GM12878 (cell line): ENCODE measurements around the gene KAT2B. TPM values are rescaled to one million over a fixed set of nuclear protein-coding genes. Genes with fewer than 3 reads are reported as not detected.

ENCODE experiments used
- ATAC-seq: fragments of 200-7000 bp; cut with Tn5 transposase; 3 replicates; pipeline ENCODE4 v1.9.1; 2020; ENCODE audit warnings: mild to moderate bottlenecking, moderate library complexity
- BruUV-seq: library from RNA; stranded (reverse); fragments of 400-500 nt; replicated peaks from 2 replicates; lab custom pipeline; 2021; lab: Mats Ljungman, UMichigan
- CTCF ChIA-PET: fragments of 300-600 bp; sonication (Branson Sonifier 250); formaldehyde crosslinking; extraction: SDS; loops from one replicate; lab custom pipeline; 2021; ENCODE audit warnings: inconsistent platforms; lab: Yijun Ruan, JAX
- POLR2A ChIA-PET: fragments of 350-600 bp; formaldehyde crosslinking; extraction: SDS; loops from one replicate; lab custom pipeline; 2021; ENCODE audit warnings: inconsistent platforms; lab: Charles Lee
- RAD21 ChIA-PET: fragments of 300-600 bp; sonication (Branson Sonifier 250); formaldehyde crosslinking; loops from one replicate; lab custom pipeline; 2023; ENCODE audit warnings: antibody characterized with exemption; ENCODE audit not compliant: unreplicated experiment; lab: Charles Lee
- SMC1A ChIA-PET: fragments of 300-600 bp; sonication (Branson Sonifier 250); formaldehyde crosslinking; loops from one replicate; lab custom pipeline; 2023; ENCODE audit not compliant: unreplicated experiment, uncharacterized antibody; lab: Charles Lee
- DNase-seq: peaks from one replicate; pipeline ENCODE4 v3.0.0-alpha.2; 2011; ENCODE audit warnings: low read depth, low spot score
- FAIRE-seq: peaks from 3 replicates; lab custom pipeline; 2011; peaks lifted over from hg19 to GRCh38; lab: Jason Lieb, UNC
- H2AFZ ChIP-seq: 2 replicates; pipeline ENCODE4 v1.6.0; 2011; ENCODE audit warnings: low read depth, low read length, control low read depth; ENCODE audit not compliant: control insufficient read depth
- H3K27ac ChIP-seq: 2 replicates; pipeline ENCODE4 v1.5.1; 2011; ENCODE audit warnings: control low read depth; ENCODE audit not compliant: control insufficient read depth, insufficient read depth
- H3K27me3 ChIP-seq, 2 experiments: replicated peaks in 1 of 2; 2 replicates each; pipeline versions ENCODE4 v1.6.0 to v1.6.1; 2011; ENCODE audit warnings: low read length in 1 of 2; ENCODE audit not compliant: control insufficient read depth in 2 of 2, insufficient read depth in 2 of 2
- H3K36me3 ChIP-seq, 2 experiments: 2 replicates each; pipeline ENCODE4 v1.5.1; 2011; ENCODE audit warnings: low read length in 1 of 2; ENCODE audit not compliant: control insufficient read depth in 2 of 2, insufficient read depth in 2 of 2
- H3K4me1 ChIP-seq: 2 replicates; pipeline ENCODE4 v1.6.1; 2011; ENCODE audit warnings: mild to moderate bottlenecking, low read length, moderate library complexity, mixed read lengths; ENCODE audit not compliant: control insufficient read depth, insufficient read depth
- H3K4me2 ChIP-seq: 2 replicates; pipeline ENCODE4 v1.6.0; 2011; ENCODE audit warnings: control low read depth; ENCODE audit not compliant: control insufficient read depth, insufficient read depth
- H3K4me3 ChIP-seq: fragments of 200-600 bp; sonication (generic); 2 replicates; pipeline ENCODE4 v1.5.1; 2016
- H3K79me2 ChIP-seq: 2 replicates; pipeline ENCODE4 v1.6.0; 2011; ENCODE audit warnings: low read length; ENCODE audit not compliant: control insufficient read depth, insufficient read depth
- H3K9ac ChIP-seq: 2 replicates; pipeline ENCODE4 v1.8.0; 2011; ENCODE audit warnings: low read length, control low read depth, mixed read lengths; ENCODE audit not compliant: control insufficient read depth, insufficient read depth
- H3K9me3 ChIP-seq: replicated peaks from 3 replicates; pipeline ENCODE4 v1.5.1; 2011; ENCODE audit warnings: mild to moderate bottlenecking, low read length; ENCODE audit not compliant: control insufficient read depth, insufficient read depth
- H4K20me1 ChIP-seq: 2 replicates; pipeline ENCODE4 v1.6.0; 2011; ENCODE audit not compliant: control insufficient read depth, insufficient read depth
- CBX5 ChIP-seq: sonication (generic); IDR thresholded peaks from 2 replicates; pipeline ENCODE4 v1.6.1; 2016; ENCODE audit warnings: low read depth, moderate library complexity, mild to moderate bottlenecking, inconsistent platforms
- CREB1 ChIP-seq: IDR thresholded peaks from 2 replicates; pipeline ENCODE4 v1.6.1; 2012; ENCODE audit warnings: low read depth, mild to moderate bottlenecking, inconsistent platforms
- IKZF2 ChIP-seq, 2 experiments: fragments of 450-650 bp; IDR thresholded peaks; 2 replicates each; pipeline ENCODE4 v1.6.1; 2017; ENCODE audit warnings: mild to moderate bottlenecking in 2 of 2, moderate library complexity in 2 of 2
- JUNB ChIP-seq: IDR thresholded peaks from 2 replicates; pipeline ENCODE4 v1.6.1; 2016; ENCODE audit warnings: antibody characterized with exemption, mild to moderate bottlenecking
- PKNOX1 ChIP-seq: fragments of 450-650 bp; IDR thresholded peaks from 2 replicates; pipeline ENCODE4 v1.6.1; 2016; ENCODE audit warnings: mild to moderate bottlenecking
- PML ChIP-seq: IDR thresholded peaks from 2 replicates; pipeline ENCODE4 v1.6.1; 2012; ENCODE audit warnings: low read length, inconsistent platforms
- STAT3 ChIP-seq: IDR thresholded peaks from 2 replicates; pipeline ENCODE4 v1.6.1; 2011; ENCODE audit warnings: low read depth, low read length, improper control_type of control experiment
- ZBTB4 ChIP-seq: fragments of 450-650 bp; formaldehyde crosslinking; IDR thresholded peaks from 2 replicates; pipeline ENCODE4 v1.4.0; 2022; ENCODE audit warnings: mild to moderate bottlenecking, moderate library complexity
- WGBS: methylation state at CpG from one replicate; pipeline ENCODE4 v1.1.6; 2016; ENCODE audit warnings: low lambda C conversion rate; ENCODE audit not compliant: insufficient replicate concordance, insufficient coverage; ENCODE audit errors: missing lambda C conversion rate; 5-methylcytosine and 5-hydroxymethylcytosine counted together
- in situ Hi-C: fragments of 300-500 bp; cut with MboI; formaldehyde crosslinking; loops from 9 replicates; pipeline ENCODE4 v1.14.3; 2018; ENCODE audit warnings: mixed read lengths
- intact Hi-C: fragments of 100-400 bp; cut with micrococcal nuclease; formaldehyde crosslinking; loops from one replicate; pipeline ENCODE4 v1.14.2; 2022; ENCODE audit not compliant: unreplicated experiment
- polyA plus RNA-seq, 11 experiments: library from polyadenylated mRNA; depleted of rRNA in 4 of 11; unstranded in 6 of 11; stranded (reverse) in 5 of 11; fragments of >200 nt; fragmentation: Nextera tagmentation in 4 of 11; fragmentation: Illumina TruSeq in 1 of 11; extraction: Ambion mirVana in 4 of 11; extraction: Trizol in 1 of 11; gene quantifications; 1 replicate in 1 of 11; 2 replicates in 10 of 11; pipeline versions ENCODE4 v1.2.1 to v1.2.3, GENCODE V29; 2011 to 2016; ENCODE audit warnings: inconsistent platforms in 2 of 11, missing spikeins in 2 of 11, low read depth in 1 of 11
- total RNA-seq, 4 experiments: library from RNA; depleted of rRNA in 3 of 4; stranded (reverse); fragments of >200 nt in 3 of 4; fragmentation: Illumina TruSeq in 1 of 4; extraction: Trizol in 1 of 4; gene quantifications; 2 replicates each; pipeline versions ENCODE4 v1.2.1 to v1.2.3, GENCODE V29; 2013 to 2021

KAT2B gene
- total and polyA plus RNA-seq, 10 of the 15 experiments (the other 5 are each of a cell fraction or from before 2014, with no cell fraction given): 2.9 to 15.2 (median 10.2) TPM

- intact Hi-C loops: no loop called here
- no peak for DNase-seq
- H3K9me3 ChIP-seq: no peaks in the 10 kb centered on the region; the same call in 2 of the 3 replicates
- no peak overlapping the region for H3K4me3 ChIP-seq
- no peaks in the 10 kb centered on the region for H3K27me3 ChIP-seq
- TF ChIP-seq CBX5 (no peak), CREB1 (no peak), JUNB (no peak), PML (no peak), PKNOX1 (no peak), ZBTB4 (CRISPR knock-in tag) (no peak), IKZF2 (IDR thresholded peaks at IDR 0.05) (no peak), STAT3 (no peak)
- TF ChIP-seq, all 136 proteins: peak for 0
- BruUV-seq: no TSS peak
- Histone ChIP-seq H3K4me1 (no peaks in the 10 kb centered on the region), H3K9ac (no peak overlapping the region), H3K27ac (no peak overlapping the region), H4K20me1 (no peaks in the 10 kb centered on the region), H3K4me2 (no peak overlapping the region), H3K36me3 (0 out of 4 replicates have a peak, but pooled peaks cover 0 to 3% of the 10 kb centered on the region in 2 experiments), H3K79me2 (no peaks in the 10 kb centered on the region), H2AFZ (no peak overlapping the region)
- FAIRE-seq (no peak), ATAC-seq (no peak)
- in situ Hi-C loops: no loop called here
- RAD21 ChIA-PET: no interaction called here
- CTCF ChIA-PET: no interaction called here
- WGBS: 93% methylated on average over 2 of the region's 2 CpGs
- POLR2A ChIA-PET: no interaction called here
- SMC1A ChIA-PET: interaction anchor here (1.6 kb wide), 1 partner anchor 16 kb away, joined by 3 read pairs; no protein-coding TSS in a partner anchor
Measured at GRCh38 chr3:20091331-20092047, 51.2 kb downstream of the KAT2B start.
